Measurements from ENCODE around the gene EFHD1.

Gene EFHD1

GRCh38 chr2:232643813-232644347, 10.5 kb downstream of the EFHD1 start:
- in situ Hi-C loops (cut with HindIII; ENCODE audit: low pct_unique_long_range_greater_than_20kb, low sequenced_read_pairs), result no loop called here
- DNase-seq (ENCODE audit: low read depth in 1 of 2, low spot score in 1 of 2), result no peak
- TF ChIP-seq JUND (IDR thresholded peaks at IDR 0.05; ENCODE audit: low read depth), result no peak

GRCh38 chr2:232645061-232645460, 11.7 kb downstream of the EFHD1 start:
- DNase-seq (ENCODE audit: low read depth in 1 of 2, low spot score in 1 of 2), result no peak
- no peak for TF ChIP-seq JUND (IDR thresholded peaks at IDR 0.05; ENCODE audit: low read depth)
- in situ Hi-C loops (cut with HindIII; ENCODE audit: low pct_unique_long_range_greater_than_20kb, low sequenced_read_pairs), result no loop called here

- in situ Hi-C loops (cut with HindIII; ENCODE audit: low pct_unique_long_range_greater_than_20kb, low sequenced_read_pairs), result no loop called here
- TF ChIP-seq JUND (IDR thresholded peaks at IDR 0.05; ENCODE audit: low read depth), result no peak
- no peak for DNase-seq (ENCODE audit: low read depth in 1 of 2, low spot score in 1 of 2)
These were observed 13.3 kb downstream of the EFHD1 start for GRCh38 chr2:232646726-232647125.

GRCh38 chr2:232647261-232647660, 13.9 kb downstream of the EFHD1 start:
- DNase-seq (ENCODE audit: low read depth in 1 of 2, low spot score in 1 of 2), result no peak
- in situ Hi-C loops (cut with HindIII; ENCODE audit: low pct_unique_long_range_greater_than_20kb, low sequenced_read_pairs), result no loop called here

GRCh38 chr2:232649033-232649432, 15.6 kb downstream of the EFHD1 start:
- in situ Hi-C loops (cut with HindIII; ENCODE audit: low pct_unique_long_range_greater_than_20kb, low sequenced_read_pairs), result no loop called here
- DNase-seq (ENCODE audit: low read depth in 1 of 2, low spot score in 1 of 2), result no peak
- no peak for TF ChIP-seq JUND (IDR thresholded peaks at IDR 0.05; ENCODE audit: low read depth)

More at GRCh38 chr2:232647261-232647660, 13.9 kb downstream of the EFHD1 start:
- TF ChIP-seq JUND (IDR thresholded peaks at IDR 0.05; ENCODE audit: low read depth), result no peak

- no peak for DNase-seq (ENCODE audit: low read depth in 1 of 2, low spot score in 1 of 2)
- in situ Hi-C loops (cut with HindIII; ENCODE audit: low pct_unique_long_range_greater_than_20kb, low sequenced_read_pairs), result no loop called here
- TF ChIP-seq JUND (IDR thresholded peaks at IDR 0.05; ENCODE audit: low read depth), result no peak
These were observed 19.1 kb downstream of the EFHD1 start for GRCh38 chr2:232652505-232652851.

- no peak for DNase-seq (ENCODE audit: low read depth in 1 of 2, low spot score in 1 of 2)
- in situ Hi-C loops (cut with HindIII; ENCODE audit: low pct_unique_long_range_greater_than_20kb, low sequenced_read_pairs), result no loop called here
- no peak for TF ChIP-seq JUND (IDR thresholded peaks at IDR 0.05; ENCODE audit: low read depth)
These were observed 20.0 kb downstream of the EFHD1 start for GRCh38 chr2:232653441-232653840.

- DNase-seq (ENCODE audit: low read depth in 1 of 2, low spot score in 1 of 2), result peak in 1 of 2 experiments; percentile 88
- in situ Hi-C loops (cut with HindIII; ENCODE audit: low pct_unique_long_range_greater_than_20kb, low sequenced_read_pairs), result no loop called here
- TF ChIP-seq JUND (IDR thresholded peaks at IDR 0.05; ENCODE audit: low read depth), result no peak
These were observed 22.0 kb downstream of the EFHD1 start for GRCh38 chr2:232655392-232655791.

- no peak for DNase-seq (ENCODE audit: low read depth in 1 of 2, low spot score in 1 of 2)
- TF ChIP-seq JUND (IDR thresholded peaks at IDR 0.05; ENCODE audit: low read depth), result no peak
- in situ Hi-C loops (cut with HindIII; ENCODE audit: low pct_unique_long_range_greater_than_20kb, low sequenced_read_pairs), result no loop called here
These were observed 24.9 kb downstream of the EFHD1 start for GRCh38 chr2:232658217-232658785.

GRCh38 chr2:232659359-232659758, 26.0 kb downstream of the EFHD1 start:
- in situ Hi-C loops (cut with HindIII; ENCODE audit: low pct_unique_long_range_greater_than_20kb, low sequenced_read_pairs), result no loop called here
- DNase-seq (ENCODE audit: low read depth in 1 of 2, low spot score in 1 of 2), result no peak
- TF ChIP-seq JUND (IDR thresholded peaks at IDR 0.05; ENCODE audit: low read depth), result no peak

GRCh38 chr2:232662486-232663260, 29.3 kb downstream of the EFHD1 start:
- in situ Hi-C loops (cut with HindIII; ENCODE audit: low pct_unique_long_range_greater_than_20kb, low sequenced_read_pairs), result no loop called here
- TF ChIP-seq JUND (IDR thresholded peaks at IDR 0.05; ENCODE audit: low read depth), result no peak
- no peak for DNase-seq (ENCODE audit: low read depth in 1 of 2, low spot score in 1 of 2)

GRCh38 chr2:232666051-232666805, 32.8 kb downstream of the EFHD1 start:
- DNase-seq (ENCODE audit: low read depth in 1 of 2, low spot score in 1 of 2), result no peak
- no peak for TF ChIP-seq JUND (IDR thresholded peaks at IDR 0.05; ENCODE audit: low read depth)
- in situ Hi-C loops (cut with HindIII; ENCODE audit: low pct_unique_long_range_greater_than_20kb, low sequenced_read_pairs), result no loop called here

Measured in T47D (cell line).